Activated CD4-positive, alpha-beta T cell treated with anti-CD3 and anti-CD28 coated beads, Interleukin-2, amount 10 ng/mL, durations not matched to agents 24 days and 14 days (primary cell): Measurements from ENCODE around the gene IPPK. TPM values are rescaled to one million over a fixed set of nuclear protein-coding genes. Genes with fewer than 3 reads are reported as not detected.
"Not testable (repeated sequence)": the region's sequence is repeated elsewhere in the genome, so short reads cannot be mapped to it uniquely, and the experiment has no call there.

Source experiments
- DNase-seq: peaks from one replicate; pipeline ENCODE4 v3.0.0; 2022
- H3K27ac Mint-ChIP-seq: one replicate; pipeline ENCODE4 v1.8.0; 2022; ENCODE audit warnings: mild to moderate bottlenecking, mixed read lengths
- H3K27me3 Mint-ChIP-seq: one replicate; pipeline ENCODE4 v1.8.0; 2022; ENCODE audit warnings: mixed read lengths
- H3K36me3 Mint-ChIP-seq: one replicate; pipeline ENCODE4 v1.8.0; 2022; ENCODE audit warnings: low read depth, mild to moderate bottlenecking, mixed read lengths
- H3K4me1 Mint-ChIP-seq: one replicate; pipeline ENCODE4 v1.8.0; 2021; ENCODE audit warnings: mixed read lengths
- H3K4me3 Mint-ChIP-seq: one replicate; pipeline ENCODE4 v1.8.0; 2022; ENCODE audit warnings: mild to moderate bottlenecking, moderate library complexity, mixed read lengths
- H3K9me3 Mint-ChIP-seq: one replicate; pipeline ENCODE4 v1.8.0; 2021; ENCODE audit warnings: mixed read lengths
- intact Hi-C: fragments of 100-400 bp; cut with micrococcal nuclease; formaldehyde crosslinking; loops from one replicate; pipeline ENCODE4 v1.15.1; 2023
- total RNA-seq: library from RNA; stranded (reverse); gene quantifications from 2 replicates; pipeline ENCODE4 v1.2.3, GENCODE V29; 2022

The IPPK gene
- total RNA-seq, 1 donor from 2014 or later = 13.5 TPM

GRCh38 chr9:92607773-92608172 lies 62.2 kb downstream of the IPPK start:
- Mint-ChIP-seq H3K27ac (no peak overlapping the region), H3K27me3 (no peaks in the 10 kb centered on the region), H3K4me3 (no peak overlapping the region), H3K4me1 (no peaks in the 10 kb centered on the region), H3K36me3 (peaks cover 15% of the 10 kb centered on the region), H3K9me3 (peaks cover 16% of the 10 kb centered on the region)
- intact Hi-C loops = no loop called here
- peak; percentile 48 for DNase-seq

DNA sequence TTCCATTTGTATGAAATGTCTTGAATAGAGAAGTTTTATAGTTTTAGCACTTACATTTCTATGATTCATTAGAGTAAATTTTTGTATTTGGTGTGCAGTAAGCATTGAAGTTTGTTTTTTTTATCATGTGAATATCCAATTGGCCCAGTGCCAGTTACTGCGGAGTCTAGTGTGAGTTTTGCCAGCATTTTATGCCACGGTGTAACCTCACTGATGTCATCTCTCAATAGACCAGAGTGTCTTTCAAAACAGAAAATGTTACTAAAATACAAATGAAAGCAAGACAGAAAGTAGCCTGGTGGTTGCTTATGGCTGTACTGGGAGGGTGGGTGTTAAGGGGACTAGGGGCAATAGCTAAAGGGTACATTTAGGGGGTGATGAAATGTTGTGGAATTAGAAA lies 62.8 kb downstream of the IPPK start:
- intact Hi-C loops = no loop called here
- H3K4me3 Mint-ChIP-seq = no peak overlapping the region
- peaks cover 12% of the 10 kb centered on the region for H3K36me3 Mint-ChIP-seq
- no peaks in the 10 kb centered on the region for H3K4me1 Mint-ChIP-seq
- H3K27ac Mint-ChIP-seq = no peak overlapping the region
- no peak for DNase-seq
- no peaks in the 10 kb centered on the region for H3K27me3 Mint-ChIP-seq
- H3K9me3 Mint-ChIP-seq = peaks cover 16% of the 10 kb centered on the region

DNA sequence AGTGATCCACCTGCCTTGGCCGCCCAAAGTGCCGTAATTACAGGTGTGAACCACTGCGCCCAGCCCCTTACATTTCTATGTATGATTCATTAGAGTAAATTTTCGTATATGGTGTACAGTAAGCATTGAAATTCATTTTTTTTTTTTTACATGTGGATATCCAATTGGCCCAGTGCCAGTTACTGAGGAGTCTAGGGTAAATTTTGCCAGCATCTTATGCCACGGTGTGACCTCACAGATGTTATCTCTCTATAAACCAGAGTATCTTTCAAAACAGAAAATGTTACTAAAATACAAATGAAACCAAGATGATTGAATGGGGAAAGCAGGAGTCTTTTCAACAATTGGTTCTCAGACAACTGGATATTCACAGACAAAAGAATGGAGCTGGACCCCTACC lies 64.7 kb downstream of the IPPK start:
- Mint-ChIP-seq H3K27me3 (no peaks in the 10 kb centered on the region), H3K36me3 (peaks cover 4% of the 10 kb centered on the region), H3K4me1 (no peaks in the 10 kb centered on the region), H3K4me3 (no peak overlapping the region), H3K9me3 (peaks cover 16% of the 10 kb centered on the region), H3K27ac (no peak overlapping the region)
- intact Hi-C loops = no loop called here
- DNase-seq = no peak

- DNase-seq = no peak
- Mint-ChIP-seq H3K27ac (no peak overlapping the region), H3K36me3 (peaks cover 4% of the 10 kb centered on the region), H3K9me3 (peaks cover 16% of the 10 kb centered on the region), H3K4me1 (no peaks in the 10 kb centered on the region), H3K4me3 (no peak overlapping the region), H3K27me3 (no peaks in the 10 kb centered on the region)
- intact Hi-C loops = no loop called here
Observed at GRCh38 chr9:92603990-92604389, 65.9 kb downstream of the IPPK start.

GRCh38 chr9:92603100-92603499 lies 66.8 kb downstream of the IPPK start:
- Mint-ChIP-seq H3K4me3 (no peak overlapping the region), H3K9me3 (peaks cover 16% of the 10 kb centered on the region), H3K36me3 (peaks cover 4% of the 10 kb centered on the region), H3K4me1 (no peaks in the 10 kb centered on the region), H3K27ac (no peak overlapping the region), H3K27me3 (no peaks in the 10 kb centered on the region)
- no peak for DNase-seq
- intact Hi-C loops = no loop called here

DNA sequence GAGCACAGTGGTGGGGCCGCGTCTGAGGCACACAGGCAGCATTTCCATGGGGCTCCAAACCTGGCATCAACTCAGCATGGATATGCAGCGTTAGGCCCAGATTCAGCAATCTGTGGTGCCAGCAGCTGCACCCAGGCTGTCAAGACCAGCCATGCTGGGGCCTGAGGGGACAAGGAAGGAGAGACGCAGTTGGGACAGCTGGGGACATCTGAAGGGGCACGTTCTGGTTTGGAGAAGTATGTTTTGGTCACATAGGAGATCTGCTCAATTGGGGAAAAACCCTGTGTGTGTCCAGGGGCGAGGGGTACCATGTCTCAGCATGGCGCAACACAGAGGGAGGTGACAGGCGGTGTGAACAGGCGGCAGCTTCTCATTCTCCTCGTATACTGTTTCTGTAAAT lies 67.5 kb downstream of the IPPK start:
- intact Hi-C loops = no loop called here
- H3K4me3 Mint-ChIP-seq = no peak overlapping the region
- H3K9me3 Mint-ChIP-seq = peaks cover 16% of the 10 kb centered on the region
- H3K36me3 Mint-ChIP-seq = peaks cover 4% of the 10 kb centered on the region
- DNase-seq = no peak
- no peaks in the 10 kb centered on the region for H3K27me3 Mint-ChIP-seq
- H3K4me1 Mint-ChIP-seq = no peaks in the 10 kb centered on the region
- H3K27ac Mint-ChIP-seq = no peak overlapping the region

DNA sequence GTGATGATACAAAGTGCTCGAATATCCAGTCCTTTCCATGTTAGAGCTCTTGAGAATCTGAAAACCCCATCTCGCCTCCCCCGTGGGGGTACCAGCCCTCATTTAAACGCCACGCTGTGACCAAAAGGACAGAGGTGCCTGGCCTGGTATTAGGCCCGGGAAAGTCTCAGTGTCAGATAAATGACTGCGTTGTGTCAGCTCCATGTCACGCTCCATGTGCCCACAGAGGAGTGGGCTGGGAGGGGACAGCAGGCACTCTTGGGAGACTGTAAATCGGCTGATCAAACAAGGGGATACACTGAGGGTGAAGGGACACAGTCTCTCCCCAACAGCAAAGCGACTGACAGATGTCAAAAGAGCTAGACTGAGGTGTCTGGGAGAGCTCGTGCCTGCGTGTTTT lies 68.5 kb downstream of the IPPK start:
- intact Hi-C loops = no loop called here
- Mint-ChIP-seq H3K4me1 (no peaks in the 10 kb centered on the region), H3K9me3 (peaks cover 16% of the 10 kb centered on the region), H3K27ac (no peak overlapping the region), H3K27me3 (no peaks in the 10 kb centered on the region), H3K4me3 (no peak overlapping the region), H3K36me3 (peaks cover 4% of the 10 kb centered on the region)
- no peak for DNase-seq

DNA sequence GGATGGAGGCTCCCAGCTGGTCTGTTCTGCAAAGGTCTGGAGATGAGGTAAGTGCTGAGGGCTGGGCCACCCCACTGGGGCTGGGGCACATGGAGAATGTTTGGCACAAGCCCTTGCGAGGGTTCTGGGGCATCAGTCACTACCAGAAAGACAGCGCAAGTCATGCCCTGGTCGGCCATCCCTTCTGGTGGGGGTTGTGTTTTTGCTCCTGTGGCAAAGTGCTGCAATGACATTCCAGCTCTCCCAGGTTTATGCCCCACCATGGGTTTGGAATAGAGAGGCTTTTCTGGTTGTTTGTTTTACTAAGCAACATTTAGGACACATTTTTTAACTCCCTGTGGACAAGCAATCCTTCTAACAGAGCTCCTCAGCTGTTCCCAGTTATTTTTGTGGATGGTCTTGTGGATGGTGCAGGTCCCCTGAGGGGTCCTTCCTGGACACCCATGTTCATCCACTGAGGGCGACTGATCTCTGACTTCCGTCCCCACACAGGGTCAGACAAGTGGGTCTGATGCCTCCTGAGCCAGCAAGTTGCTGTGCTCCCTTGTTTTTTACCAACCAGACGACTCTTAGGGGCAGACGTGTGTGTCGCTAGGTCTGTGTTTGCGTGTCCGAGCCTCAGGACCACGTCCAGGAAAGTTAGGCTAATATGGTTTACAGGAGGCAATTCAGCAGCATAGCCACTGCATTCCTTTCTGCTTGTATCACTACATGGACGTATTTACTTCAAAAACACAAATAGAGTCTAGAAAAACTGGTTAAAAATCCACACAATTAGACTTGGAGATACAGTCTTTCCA lies 69.3 kb downstream of the IPPK start:
- intact Hi-C loops = no loop called here
- Mint-ChIP-seq H3K27ac (no peak overlapping the region), H3K9me3 (peaks cover 16% of the 10 kb centered on the region), H3K27me3 (no peaks in the 10 kb centered on the region), H3K4me3 (no peak overlapping the region), H3K4me1 (no peaks in the 10 kb centered on the region), H3K36me3 (peaks cover 3% of the 10 kb centered on the region)
- DNase-seq = no peak

GRCh38 chr9:92599938-92600461 lies 69.9 kb downstream of the IPPK start:
- Mint-ChIP-seq H3K9me3 (peaks cover 11% of the 10 kb centered on the region), H3K36me3 (no peaks in the 10 kb centered on the region), H3K4me3 (no peak overlapping the region), H3K27me3 (no peaks in the 10 kb centered on the region), H3K27ac (no peak overlapping the region), H3K4me1 (no peaks in the 10 kb centered on the region)
- DNase-seq = no peak
- intact Hi-C loops = no loop called here

- H3K4me3 Mint-ChIP-seq = no peak overlapping the region
- H3K9me3 Mint-ChIP-seq = peaks cover under 1% of the 10 kb centered on the region
- H3K27me3 Mint-ChIP-seq = no peaks in the 10 kb centered on the region
- H3K27ac Mint-ChIP-seq = no peak overlapping the region
- DNase-seq = no peak
- H3K36me3 Mint-ChIP-seq = no peaks in the 10 kb centered on the region
- intact Hi-C loops = no loop called here
- H3K4me1 Mint-ChIP-seq = no peaks in the 10 kb centered on the region
Observed at GRCh38 chr9:92598382-92598781, 71.5 kb downstream of the IPPK start.

DNA sequence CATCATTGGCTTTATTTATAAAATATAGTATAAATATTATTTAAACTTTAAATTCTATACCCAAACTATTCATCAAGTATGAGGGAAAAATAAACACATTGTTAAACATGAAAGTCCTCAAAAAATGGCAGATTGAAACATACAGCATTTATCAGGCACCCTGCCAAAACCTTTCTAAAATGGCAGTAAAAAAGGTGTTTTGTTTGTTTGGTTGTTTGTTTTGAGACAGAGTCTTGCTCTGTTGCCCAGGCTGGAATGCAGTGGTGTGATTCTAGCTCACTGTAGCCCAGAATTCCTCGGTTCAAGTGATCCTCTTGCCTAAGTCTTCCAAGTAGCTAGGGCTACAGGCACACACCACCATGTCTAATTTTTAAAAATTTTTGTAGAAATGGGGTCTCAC lies 74.0 kb downstream of the IPPK start:
- Mint-ChIP-seq H3K4me1 (no peaks in the 10 kb centered on the region), H3K27ac (no peak overlapping the region), H3K36me3 (no peaks in the 10 kb centered on the region), H3K9me3 (no peaks in the 10 kb centered on the region), H3K4me3 (no peak overlapping the region), H3K27me3 (no peaks in the 10 kb centered on the region)
- intact Hi-C loops = no loop called here
- no peak for DNase-seq

GRCh38 chr9:92595075-92595474 lies 74.9 kb downstream of the IPPK start:
- intact Hi-C loops, H3K4me1 Mint-ChIP-seq, DNase-seq, H3K4me3 Mint-ChIP-seq, H3K36me3 Mint-ChIP-seq, H3K27me3 Mint-ChIP-seq, H3K27ac Mint-ChIP-seq, H3K9me3 Mint-ChIP-seq: not testable (repeated sequence)

DNA sequence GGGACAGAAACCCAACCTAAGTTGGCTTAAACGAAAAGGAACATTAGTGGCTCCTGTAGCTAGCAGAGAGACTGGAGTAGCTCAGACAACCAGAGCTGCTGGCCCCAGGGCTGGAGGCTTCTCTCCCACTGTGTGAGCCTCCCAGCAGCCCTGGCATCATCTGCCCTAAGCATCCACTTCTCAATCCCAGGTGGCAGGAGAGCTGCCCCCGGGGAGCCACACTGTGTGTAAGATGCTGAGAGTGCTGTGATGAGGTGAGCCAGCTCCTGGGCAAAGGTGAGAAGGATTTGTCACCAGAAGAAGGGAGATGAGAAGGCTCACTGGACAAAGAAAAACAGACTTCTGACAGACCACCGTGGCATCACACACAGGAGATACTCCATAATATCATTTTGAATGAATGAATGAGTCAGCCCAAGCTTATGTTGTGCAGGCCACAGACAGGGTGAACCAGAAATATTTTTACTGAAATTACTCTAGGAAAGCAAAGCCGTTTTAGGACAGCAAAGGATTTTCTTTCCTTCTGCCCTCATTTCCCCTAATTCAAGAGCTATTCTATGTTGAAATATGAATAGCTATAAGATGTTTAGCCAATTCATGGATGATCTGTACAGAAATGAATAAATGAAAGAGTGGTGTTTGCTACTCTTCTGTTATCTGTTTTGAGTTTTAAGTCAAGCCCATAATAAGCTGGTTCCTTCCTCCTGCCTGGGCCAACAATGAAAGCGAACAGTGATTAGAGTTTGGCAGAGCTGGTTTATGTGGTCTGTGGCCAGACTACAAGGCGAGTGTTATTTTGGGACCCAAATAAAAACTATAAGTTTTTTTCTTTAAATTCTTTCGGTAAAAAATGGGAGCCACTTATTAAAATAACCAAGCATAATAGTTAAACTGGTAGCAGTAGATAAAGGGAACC lies 76.7 kb downstream of the IPPK start:
- Mint-ChIP-seq H3K4me1 (no peaks in the 10 kb centered on the region), H3K27ac (no peak overlapping the region), H3K9me3 (no peaks in the 10 kb centered on the region), H3K4me3 (no peak overlapping the region), H3K27me3 (no peaks in the 10 kb centered on the region), H3K36me3 (no peaks in the 10 kb centered on the region)
- intact Hi-C loops = no loop called here
- DNase-seq = peak; percentile 51

- intact Hi-C loops = no loop called here
- no peak overlapping the region for H3K27ac Mint-ChIP-seq
- no peak for DNase-seq
- no peaks in the 10 kb centered on the region for H3K4me1 Mint-ChIP-seq
- H3K9me3 Mint-ChIP-seq = no peaks in the 10 kb centered on the region
- no peaks in the 10 kb centered on the region for H3K36me3 Mint-ChIP-seq
- no peak overlapping the region for H3K4me3 Mint-ChIP-seq
- no peaks in the 10 kb centered on the region for H3K27me3 Mint-ChIP-seq
Observed at GRCh38 chr9:92592537-92592936, 77.4 kb downstream of the IPPK start.
